HK-2 (cell line): Measurements from ENCODE around the gene VWA2.
A peak's percentile ranks its signal among the peaks of the same experiment; 100 is the strongest.
"Not testable (repeated sequence)": the region's sequence is repeated elsewhere in the genome, so short reads cannot be mapped to it uniquely, and the experiment has no call there.

Experiments
- DNase-seq: peaks from one replicate; pipeline ENCODE4 v3.0.0-alpha.2; 2018; ENCODE audit not compliant: unreplicated experiment

VWA2 gene

DNA sequence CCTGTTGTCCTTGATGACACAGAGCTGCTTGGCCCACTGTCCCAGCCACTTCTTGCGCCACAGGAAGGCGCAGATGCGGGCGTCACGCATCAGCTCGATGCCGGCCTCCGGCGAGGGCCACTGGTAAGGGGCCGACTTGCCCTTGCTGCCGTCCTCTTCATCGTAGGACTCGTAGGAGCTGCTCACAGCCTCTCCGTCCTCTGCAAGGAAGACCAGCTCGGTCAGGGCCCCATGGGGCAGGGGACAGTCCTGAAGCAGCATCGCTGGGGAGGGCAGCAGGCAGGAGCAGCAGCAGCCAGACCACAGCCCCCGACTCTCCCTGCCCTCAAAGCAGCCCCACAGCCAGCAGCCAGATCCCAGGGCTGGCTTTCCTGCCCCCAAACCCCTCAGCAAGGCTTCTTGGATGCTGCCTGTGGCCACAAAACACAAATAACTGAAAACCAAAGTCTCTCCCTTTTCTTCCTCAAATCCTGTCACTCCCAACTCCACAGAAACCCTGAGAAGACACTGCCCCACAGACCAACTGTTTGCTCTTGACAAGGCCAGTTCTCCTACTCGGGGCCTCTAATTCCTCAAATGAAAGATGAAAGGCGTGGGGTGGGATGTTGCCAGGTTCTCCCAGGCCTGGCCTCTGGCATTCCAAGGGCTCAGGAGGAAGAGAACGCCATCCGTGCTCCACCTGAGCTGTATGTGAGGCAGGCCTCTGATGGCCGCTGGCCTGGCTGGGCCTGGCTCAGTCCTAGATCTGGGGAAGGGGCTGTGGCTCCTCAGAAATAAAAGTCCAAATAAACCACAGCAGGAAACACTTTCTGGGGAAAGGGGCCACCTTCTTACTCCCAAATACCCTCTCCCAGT lies 76.7 kb downstream of the VWA2 start:
- no peak for DNase-seq

DNA sequence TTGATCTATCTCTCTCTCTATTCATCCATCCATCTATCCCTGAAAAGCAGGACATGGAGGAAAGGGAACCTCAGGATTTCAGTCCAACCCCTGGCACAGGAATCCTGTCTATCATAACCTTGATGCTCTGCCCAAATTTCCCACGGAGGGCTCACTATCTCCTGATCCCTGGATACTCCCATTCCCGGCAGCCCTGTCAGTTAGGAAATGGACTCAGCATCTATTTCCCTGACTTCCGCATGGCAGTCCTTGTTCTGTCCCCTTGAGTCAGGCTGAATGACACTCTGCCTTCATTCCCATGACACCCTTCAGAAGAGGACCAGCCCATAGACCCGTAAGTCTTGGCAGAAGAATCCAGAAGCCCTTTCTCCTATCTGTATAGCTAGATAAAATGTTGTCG lies 77.7 kb downstream of the VWA2 start:
- no peak for DNase-seq

- DNase-seq = no peak
Observed at GRCh38 chr10:114319406-114320248, 80.6 kb downstream of the VWA2 start.

DNA sequence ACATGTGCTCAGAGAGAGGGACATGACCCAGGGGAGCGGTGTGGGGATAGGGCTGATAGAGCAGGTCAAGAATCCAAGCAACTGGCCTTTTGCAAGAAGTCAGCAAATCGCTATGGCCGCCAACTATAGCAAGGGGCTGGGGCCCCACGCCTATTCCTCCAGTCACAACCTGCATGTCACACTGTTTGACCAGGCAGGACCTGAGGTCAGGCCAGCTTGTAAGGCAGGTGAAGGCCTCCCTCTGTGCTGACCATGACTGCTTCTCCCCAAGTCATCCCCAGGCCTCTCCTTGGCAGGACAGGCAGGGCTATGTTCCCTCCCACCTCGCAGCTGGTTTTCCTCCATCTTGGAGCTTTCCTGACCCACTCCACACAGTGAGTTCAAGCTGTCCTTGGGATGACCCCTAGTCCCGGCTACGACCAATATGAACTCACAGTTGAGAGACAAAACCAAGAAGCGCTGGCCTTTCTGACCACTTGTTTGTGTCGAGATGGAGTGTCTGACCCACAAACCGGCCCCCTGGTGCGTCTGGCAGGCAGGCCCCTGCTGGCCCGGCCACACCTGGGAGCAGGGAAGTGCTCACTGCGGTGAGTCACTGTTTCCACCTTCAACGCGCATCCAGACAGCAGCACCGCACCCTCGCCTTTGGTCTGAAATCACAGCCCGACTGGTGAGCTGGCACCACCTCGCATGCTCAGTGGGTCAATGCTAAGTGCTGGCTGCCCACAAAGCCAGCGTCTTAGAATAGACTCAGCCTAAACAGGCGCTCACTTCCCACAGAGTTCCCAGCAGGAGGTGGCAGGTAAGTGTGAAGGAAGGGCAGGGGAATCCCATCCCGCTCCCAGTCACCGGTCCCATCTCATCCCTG lies 81.4 kb downstream of the VWA2 start:
- DNase-seq = peak; percentile 95

- no peak for DNase-seq
Observed at GRCh38 chr10:114322344-114322743, 83.3 kb downstream of the VWA2 start.

DNA sequence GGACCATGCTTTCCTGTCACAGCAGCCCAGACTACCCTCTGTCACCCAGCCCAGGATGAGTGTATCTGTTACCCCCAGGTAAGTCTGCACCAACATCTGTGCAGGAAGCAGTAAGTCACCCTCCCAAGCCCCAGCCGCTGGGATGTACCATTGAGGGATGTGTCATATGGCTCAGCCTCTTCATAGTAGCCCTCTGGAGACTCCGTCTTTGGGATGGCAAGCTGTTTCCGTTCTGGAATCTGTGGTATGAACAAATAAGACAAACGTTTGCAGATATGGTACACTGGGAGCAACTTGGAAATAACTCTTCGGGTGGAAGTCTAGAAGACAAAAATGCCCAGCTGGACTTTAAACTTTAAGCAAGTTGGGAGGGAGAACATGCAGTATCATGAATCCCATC lies 84.0 kb downstream of the VWA2 start:
- no peak for DNase-seq

DNA sequence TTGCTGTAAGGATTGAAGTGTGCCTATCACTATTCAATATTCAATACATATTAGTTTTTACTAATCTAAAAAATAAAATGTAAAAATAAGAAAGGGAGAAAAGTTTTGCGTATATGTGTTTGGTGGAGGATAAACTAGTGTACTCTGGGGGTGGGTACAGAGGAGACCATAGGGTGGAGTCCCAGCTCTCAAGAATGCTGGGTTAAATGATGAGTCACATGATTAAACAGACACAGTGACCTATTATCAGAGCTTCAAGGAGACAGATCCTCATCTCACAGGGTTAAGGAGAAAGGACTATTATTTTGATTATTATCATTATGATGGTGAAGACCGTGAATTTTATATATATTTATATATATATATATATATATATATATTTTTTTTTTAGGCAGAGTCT lies 87.7 kb downstream of the VWA2 start:
- no peak for DNase-seq

DNA sequence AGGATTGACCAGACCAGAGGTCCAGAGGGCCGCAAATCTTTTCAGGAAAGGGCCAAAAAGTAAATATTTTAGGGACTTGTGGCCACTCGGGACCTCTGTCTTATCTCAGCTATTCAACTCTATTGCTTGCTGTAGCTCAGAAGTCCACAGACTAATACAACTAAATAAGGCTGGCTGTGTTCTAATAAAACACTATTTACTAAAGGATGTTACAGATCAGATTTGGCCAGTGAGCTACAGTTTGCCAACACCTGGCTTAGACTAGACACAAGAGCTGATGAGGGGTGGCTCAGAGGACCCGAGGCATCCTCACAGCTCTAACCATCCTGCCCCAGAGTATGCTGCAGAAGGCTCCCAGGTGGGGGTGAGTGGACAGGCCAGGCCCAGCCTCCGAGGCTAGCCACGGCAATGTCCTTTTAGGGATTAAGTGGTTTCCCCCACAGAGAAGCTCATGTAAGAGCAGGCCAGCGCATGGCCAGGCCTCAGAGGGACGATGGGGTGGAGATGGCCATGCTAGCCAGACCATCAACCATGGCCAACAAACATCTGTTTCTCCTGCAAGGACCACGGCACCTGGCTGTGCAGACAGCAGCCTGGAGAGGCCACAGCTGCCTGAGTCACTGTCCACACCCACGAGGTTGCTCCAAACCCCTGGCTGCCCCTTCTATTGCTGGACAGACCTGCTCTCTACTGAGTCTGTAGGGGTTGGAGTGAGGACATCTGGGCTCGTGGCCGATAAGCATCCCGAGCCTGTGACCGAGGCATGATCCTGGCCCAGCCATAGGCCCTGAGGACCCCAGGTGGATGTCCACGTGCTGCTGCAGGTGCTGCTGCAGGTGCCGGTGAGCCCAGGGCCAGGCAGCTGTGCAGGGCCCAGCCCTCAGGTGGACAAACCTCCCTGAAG lies 88.7 kb downstream of the VWA2 start:
- no peak for DNase-seq

DNA sequence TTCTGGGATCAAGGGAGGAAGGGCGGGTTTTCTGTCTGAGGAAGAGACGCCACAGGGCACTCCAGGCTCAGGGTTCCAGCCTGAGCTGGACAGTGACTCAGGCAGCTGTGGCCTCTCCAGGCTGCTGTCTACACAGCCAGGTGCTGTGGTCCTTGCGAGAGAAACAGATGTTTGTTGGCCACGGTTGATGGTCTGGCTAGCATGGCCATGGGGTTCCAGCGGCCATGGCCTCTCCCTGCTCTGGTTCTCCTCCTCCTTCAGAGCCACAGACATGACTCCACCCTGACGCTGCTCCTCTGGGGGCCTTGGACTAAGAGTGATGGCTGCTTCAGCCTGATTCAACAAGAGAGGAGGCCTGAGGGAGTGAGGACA lies 89.4 kb downstream of the VWA2 start:
- no peak for DNase-seq

DNA sequence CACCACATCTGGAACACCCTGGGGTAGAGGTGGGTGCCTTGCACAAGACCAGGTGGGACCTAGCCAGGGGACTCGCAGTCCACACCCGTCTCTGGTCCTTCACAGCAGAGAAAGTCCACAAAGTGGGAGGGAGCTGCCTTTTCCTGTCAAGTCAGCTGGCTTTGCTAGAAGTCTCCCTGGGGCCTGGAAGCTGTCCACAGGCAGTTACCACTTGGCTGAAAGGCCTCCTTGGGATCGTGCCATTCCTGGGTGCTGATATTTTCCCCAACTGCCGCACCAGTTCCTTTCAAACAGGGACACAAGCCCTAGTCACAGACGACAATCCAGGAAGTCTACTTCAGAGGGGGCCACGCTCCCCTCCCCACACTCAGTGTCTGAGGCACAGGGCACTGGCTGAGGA lies 89.8 kb downstream of the VWA2 start:
- no peak for DNase-seq

DNA sequence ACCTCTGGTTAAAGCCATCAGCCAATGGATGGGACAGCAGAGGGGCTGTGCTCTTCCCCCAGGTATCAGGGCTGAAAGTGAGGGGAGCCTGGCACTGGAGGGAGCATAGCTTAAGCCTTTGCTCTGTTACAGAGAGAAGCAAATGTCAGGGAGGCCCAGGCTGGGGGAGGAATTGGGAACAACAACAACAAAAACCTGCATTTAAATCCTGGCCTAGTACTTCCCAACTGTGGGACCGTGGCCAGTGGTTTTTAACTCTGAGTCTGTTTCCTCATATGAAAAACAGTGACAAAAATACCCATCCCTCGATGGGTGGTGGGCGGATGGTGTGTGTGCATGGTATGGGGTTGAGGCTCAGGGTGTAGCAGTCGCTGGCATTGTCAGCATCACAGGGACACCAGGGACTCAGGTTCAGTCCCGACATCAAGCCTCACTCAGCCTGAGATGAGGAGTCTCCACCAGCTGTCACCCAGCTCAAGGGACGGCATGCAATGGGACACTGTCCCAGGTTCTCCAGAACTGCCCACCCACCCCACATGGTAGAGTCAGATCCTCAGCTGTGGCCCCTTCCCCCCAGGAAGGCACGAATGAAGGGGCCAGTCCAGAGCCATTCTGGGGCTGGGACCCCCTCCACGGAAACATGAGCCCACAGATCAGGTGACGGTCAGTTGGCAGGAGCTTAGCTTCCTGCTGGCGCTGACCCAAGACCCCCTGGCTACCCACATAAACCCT lies 90.7 kb downstream of the VWA2 start:
- no peak for DNase-seq

DNA sequence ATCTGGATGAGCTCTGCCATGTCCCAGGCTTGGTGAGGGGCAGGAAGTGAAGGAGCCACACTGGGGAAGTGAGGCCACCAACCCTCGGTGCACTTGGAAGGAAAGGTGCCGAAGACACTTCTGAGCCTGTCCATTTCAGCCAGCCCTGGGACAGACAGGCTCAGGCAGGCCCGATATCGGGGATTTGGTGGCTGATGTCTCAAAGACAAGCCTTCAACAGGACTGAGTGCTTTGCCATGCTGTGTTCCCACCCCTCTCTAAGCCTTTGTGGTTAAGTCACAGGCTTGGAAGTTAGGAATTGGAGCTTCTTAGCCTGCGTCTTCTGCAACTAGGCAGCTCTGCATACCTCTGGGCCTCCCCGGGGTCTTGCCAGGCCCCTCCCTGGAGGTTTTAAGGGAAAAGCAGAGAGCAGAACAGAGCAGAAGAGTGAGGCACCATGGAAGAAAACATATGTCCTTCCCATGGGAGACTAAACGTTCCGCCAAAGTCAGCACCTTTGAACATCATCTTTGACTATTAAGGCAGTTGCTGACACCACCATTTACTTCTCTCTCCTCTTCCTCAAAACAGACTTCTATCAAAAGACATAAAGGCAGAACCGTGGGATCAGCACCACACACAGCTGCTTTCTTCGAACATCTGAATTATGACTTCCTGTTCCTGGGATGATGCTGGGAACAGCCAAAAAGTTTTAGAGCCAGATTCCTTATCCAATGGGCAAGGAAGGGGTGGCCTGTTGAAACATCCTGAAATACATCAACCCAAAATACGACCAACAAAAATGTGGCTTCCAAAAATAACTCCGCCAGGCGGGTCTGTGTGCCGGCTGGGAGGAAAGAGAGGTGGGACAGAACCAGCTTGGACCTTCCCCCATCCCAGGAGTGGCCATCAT lies 93.5 kb downstream of the VWA2 start:
- DNase-seq = no peak

DNA sequence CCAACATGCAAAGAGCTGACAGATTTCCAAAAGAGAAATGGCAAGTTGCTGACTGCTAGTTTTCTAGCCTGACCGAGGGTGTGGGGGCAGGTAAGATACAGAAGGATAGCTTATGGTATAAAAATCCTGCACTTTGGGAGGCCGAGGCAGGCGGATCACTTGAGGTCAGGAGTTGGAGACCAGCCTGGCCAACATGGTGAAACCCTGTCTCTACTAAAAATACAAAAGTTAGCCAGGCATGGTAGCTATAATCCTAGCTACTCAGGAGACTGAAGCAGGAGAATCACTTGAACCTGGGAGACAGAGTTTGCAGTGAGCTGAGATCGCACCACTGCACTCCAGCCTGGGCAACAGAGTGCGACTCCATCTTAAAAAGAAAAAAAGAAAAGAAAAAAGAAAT lies 94.4 kb downstream of the VWA2 start:
- not testable (repeated sequence) for DNase-seq

GRCh38 chr10:114334301-114334700 lies 95.2 kb downstream of the VWA2 start:
- DNase-seq = no peak

GRCh38 chr10:114335614-114336013 lies 96.6 kb downstream of the VWA2 start:
- DNase-seq = no peak

DNA sequence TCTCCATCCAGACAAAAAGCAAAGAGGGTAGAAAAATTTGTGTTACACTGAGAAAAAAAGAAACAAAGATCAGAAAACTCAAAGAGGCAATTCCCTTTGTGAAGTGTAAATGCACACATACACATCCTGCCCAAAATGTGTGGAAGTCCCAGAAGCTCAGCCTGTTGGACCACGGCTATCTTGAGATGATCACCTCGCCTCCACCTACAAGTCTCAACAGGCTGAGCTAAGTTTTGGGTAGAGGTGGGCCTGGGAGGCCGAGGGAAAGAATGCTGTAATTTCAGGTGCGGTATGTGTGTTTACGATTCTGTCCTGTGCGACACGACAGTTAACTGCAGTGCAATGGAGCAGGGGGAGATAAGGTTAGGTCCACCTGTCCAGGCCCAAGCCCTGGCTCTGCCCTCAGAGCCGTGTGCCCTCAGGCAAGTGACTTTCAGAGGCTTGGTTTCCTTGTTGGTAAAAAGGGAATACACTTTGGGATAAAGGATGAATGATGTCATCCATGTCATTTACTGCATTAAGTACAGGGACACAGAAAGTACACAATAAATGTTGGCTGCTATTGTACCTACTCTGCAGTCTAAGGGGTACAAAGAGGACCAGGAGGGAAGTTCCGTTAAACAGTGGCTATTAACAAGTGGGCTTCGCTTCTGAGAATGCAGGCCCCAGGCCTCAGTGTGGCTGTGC lies 97.9 kb downstream of the VWA2 start:
- DNase-seq = no peak

DNA sequence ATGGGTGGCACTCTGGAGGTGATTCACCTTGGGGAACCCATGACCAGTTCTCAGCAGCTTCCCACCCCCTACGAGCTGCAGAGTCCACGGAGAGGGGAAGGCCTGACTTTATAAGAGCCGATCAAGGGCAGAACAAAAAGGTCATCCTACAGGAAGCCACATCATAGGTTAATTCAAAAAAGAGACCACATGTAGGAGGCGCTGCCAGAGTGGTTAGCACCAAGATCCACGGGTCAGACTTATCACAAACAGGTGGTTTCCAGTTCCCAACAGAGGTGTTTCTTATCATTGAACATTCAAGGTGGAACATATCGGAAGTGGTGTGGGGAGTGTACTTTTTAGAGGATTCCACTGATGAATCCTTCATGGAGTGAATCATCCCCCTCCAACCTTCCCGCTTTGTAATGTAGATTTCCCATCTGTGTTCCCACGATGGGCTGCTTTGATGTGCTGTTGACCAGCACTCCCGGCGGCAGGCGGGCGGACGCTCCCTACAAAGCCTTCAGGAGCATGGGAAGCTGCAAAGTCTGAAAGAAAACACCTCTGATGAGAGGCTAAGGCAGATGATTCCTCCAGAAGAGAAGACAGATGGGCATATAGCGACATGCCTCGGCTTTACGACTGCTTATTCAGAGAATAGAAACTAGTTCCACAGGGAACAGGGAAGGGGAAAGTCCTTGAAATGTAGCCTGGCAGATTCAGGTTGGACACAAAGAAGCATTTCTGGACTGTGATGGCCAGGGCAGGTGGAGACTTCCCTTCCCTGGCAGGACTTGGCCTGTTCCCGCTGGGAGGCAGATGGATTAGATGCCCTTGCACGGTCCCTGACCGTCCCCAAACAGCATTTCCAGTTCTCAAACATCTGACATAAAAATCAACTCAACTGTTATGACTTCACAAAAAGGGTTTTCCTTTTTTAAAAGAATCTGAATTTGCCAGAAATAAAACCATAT lies 98.7 kb downstream of the VWA2 start:
- DNase-seq = no peak

GRCh38 chr10:114340816-114341215 lies 101.8 kb downstream of the VWA2 start:
- DNase-seq = no peak
